Epithelial cell of prostate (primary cell): Measurements from ENCODE around the gene KNSTRN.
A peak's percentile ranks its signal among the peaks of the same experiment; 100 is the strongest.

Experiments
- DNase-seq: peaks from one replicate; pipeline ENCODE4 v3.0.0-alpha.2; 2011; ENCODE audit warnings: low read depth, low spot score
- H3K27ac ChIP-seq: fragments of 450-650 bp; 2 replicates; pipeline ENCODE4 v1.5.1; 2017; ENCODE audit warnings: mild to moderate bottlenecking

KNSTRN gene, protein sequence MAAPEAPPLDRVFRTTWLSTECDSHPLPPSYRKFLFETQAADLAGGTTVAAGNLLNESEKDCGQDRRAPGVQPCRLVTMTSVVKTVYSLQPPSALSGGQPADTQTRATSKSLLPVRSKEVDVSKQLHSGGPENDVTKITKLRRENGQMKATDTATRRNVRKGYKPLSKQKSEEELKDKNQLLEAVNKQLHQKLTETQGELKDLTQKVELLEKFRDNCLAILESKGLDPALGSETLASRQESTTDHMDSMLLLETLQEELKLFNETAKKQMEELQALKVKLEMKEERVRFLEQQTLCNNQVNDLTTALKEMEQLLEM

DNA sequence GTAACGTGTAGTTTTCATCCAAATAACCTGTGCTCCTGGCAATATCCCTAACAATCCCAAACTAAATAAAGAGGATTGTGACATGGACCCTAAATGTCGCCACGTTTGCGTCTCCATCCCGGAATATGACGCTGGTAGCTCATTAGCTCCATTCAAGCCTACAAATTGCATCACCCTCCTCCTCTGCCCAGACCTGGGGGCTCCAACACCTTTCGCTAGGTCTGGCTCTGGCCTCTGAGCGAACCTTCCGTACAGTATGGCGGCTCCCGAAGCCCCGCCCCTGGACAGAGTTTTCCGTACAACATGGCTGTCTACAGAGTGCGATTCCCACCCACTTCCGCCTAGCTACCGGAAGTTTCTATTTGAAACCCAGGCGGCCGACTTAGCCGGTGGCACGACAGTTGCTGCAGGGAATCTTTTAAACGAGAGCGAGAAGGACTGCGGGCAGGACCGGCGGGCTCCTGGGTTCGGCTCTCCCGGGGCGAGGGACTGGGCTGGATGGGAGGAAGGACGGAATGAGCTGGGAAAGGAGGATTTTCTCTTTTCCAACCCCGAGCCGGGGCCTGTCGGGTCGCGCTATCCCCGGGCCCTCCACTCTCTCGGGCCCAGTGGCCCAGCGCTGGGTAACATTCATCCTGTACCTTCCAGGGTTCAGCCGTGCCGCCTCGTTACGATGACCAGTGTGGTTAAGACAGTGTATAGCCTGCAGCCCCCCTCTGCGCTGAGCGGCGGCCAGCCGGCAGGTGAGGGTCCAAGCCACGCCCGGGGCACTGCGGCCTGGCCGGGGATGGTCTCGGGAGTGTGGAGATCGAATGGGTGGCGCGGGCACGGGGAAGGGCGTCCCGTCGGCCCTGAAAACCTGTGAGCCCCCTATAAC, at the start of gene KNSTRN:
TSS of gene KNSTRN (plus strand) at position 142 of the 877 bp plus-strand sequence. CDS start at position 257, 115 bp downstream.
- H3K27ac ChIP-seq, result peak within 1 kb of the TSS; percentile 39
- peak; percentile 68 for DNase-seq

DNA sequence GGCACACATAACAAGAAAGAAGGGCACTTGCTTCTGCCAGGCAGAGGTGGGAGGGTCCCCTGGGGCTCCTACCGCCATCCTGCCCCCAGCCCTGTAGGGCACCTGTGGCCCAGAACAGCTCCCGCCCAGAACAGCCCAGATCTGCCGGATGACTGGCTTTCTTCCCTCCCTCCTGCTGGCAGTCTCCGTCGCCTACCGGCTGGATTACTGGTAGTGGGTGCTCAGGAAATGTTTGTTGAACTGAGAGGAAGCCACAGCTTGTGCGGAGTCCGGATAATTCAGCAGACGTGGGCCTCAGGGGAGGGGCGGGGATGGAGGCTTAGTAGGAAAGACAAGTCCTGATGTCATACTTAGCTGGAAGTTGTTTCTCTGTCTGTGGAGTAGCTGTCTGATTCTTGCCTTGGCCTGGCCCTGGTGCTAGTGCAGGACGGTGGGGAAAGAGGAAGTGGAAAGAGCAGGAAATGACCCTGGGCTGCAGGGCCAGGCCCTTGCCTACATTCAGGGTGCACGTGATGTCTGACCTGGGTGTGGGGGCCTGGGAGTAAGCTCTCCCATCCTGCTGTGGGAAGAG, 48.5 kb upstream of the KNSTRN start:
- H3K27ac ChIP-seq, result peak overlapping the region; percentile 52

GRCh38 chr15:40334541-40334940, 48.0 kb upstream of the KNSTRN start:
- H3K27ac ChIP-seq, result peak overlapping the region; percentile 52

More for the DNA sequence above, 48.5 kb upstream of the KNSTRN start:
- no peak for DNase-seq

DNA sequence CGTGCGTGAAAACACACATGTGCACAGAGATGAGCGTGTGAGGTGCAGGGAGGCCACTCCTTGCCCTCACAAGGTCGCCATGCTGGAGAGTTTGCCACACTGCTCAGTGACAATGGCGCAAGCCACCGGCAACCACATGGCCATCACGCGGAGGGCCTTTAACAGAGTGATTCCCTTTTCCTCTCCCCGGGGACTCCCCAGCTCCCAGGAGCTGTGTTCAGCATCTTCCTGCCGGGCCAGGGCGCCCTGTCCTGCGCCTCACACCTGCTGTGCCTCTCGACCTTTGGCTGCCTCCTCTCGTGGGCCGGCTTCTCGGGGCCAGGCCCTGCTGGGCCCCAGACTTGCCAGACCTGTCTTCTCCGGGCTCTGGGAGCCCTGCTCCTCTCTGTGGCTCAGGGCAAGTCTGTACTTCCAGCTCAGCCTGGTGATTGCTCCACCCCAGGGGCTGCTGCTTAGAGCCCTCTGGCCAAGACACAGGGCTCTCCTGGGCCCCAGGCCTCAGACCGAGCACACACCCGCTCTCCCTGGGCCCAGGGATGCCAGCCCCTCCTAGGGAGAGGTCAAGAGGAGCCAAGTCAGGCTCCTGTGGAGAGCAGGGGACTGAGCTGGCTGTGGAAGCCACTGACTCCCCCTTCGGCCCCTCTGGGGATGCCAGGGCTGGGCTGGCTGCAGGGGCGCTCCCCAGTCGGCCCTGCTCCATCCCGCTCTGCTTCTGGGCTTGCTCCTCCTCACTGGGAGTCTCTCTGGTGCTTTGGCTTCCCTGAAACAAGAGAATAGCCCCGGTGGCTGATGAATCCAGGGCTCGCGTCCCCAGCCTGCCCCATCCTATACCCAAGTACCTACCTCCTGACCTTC, 47.4 kb upstream of the KNSTRN start:
- H3K27ac ChIP-seq, result peak overlapping the region; percentile 52
- no peak for DNase-seq

More at GRCh38 chr15:40334541-40334940, 48.0 kb upstream of the KNSTRN start:
- no peak for DNase-seq

DNA sequence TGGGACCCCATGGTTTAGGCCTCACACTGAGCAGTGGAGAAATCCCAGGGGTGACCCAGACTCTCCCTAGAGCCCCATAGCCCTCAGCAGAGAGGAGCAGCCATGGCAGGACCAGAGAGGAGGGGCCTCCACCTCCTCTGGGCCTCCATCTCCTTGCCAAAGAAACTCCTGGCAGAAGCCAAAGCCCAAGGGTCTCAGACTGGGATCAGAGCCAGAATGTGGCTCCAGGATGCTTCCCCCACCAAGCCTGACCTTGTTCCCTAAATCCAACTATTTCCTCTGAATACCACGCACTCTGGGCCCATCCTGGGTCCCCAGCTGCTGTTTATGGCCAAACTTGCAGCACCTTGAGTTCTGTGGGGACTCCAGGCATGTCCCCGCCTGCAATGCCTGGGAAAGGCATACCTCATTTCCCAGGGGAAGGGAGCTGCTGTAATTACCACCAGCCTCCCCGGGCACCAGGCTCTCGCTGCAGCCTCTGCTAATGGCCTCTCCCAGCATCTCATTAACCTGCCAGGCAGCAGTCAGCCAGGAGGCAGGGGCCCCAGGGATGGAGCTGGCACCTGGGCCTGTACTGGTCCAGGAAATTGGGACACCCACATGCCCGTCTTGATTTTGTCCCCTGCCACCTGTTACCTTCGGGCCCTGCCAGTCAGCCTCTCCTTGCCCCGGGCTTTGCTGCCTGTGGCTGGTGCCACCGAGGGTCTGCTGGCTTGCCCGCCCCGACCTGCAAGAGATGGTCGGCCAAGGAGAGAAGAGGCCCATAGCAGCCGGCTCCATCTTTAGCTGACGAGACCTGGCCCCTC, 46.4 kb upstream of the KNSTRN start:
- H3K27ac ChIP-seq, result peak overlapping the region; percentile 52

GRCh38 chr15:40336744-40337122, 45.8 kb upstream of the KNSTRN start:
- H3K27ac ChIP-seq, result peak overlapping the region; percentile 52

More for the DNA sequence above, 46.4 kb upstream of the KNSTRN start:
- DNase-seq, result no peak

GRCh38 chr15:40337597-40337996, 44.9 kb upstream of the KNSTRN start:
- DNase-seq, result no peak
- peak overlapping the region; percentile 94 for H3K27ac ChIP-seq

More at GRCh38 chr15:40336744-40337122, 45.8 kb upstream of the KNSTRN start:
- no peak for DNase-seq

DNA sequence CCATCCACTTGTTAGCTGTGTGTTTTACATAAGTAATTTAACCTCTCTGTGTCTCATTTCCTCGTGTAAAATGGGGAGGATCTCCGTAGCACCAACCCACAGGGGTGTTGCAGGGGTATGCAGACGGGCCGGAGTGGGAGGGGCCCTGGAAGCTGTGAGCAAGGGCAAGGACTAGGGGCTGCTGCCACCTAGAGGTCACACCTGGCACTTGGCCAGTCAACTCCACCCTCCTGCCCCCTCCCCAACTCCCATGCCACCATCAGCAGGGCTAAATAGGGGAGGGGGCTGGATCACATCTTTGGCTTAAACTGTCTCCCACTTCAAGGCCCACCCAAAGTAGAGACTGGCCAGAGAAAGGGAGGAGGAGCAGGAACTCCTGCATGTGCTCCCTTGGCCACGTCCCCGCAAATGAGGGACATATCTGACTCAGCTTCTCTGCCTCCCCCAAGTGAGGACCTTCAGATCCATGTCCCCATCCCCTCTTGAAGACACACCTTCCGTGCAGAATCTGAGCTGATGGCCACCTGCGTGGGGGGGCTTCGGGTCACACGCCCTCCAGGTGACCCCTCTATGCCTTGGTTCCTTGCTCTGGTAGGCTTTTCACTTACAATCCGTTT, 44.4 kb upstream of the KNSTRN start:
- H3K27ac ChIP-seq, result peak overlapping the region; percentile 94
- DNase-seq, result no peak

- peak overlapping the region; percentile 94 for H3K27ac ChIP-seq
- DNase-seq, result peak; percentile 52
Observed at GRCh38 chr15:40338921-40339620, 43.5 kb upstream of the KNSTRN start.

DNA sequence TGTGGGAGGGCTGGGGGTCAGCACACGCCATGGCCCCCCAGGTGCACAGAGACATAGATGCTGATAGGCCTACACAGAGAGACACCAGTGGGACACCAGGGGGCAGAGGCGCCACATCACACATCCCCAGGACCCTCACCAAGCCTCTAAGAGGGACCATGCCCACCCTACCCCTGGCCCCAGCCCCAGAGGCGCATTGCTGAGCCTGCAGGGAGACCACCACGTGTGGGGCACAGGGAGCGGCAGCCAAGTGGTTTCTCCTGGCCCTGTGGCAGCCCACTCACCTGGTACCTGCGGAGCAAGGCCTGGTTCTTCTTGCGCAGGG, 42.9 kb upstream of the KNSTRN start:
- DNase-seq, result no peak
- H3K27ac ChIP-seq, result peak overlapping the region; percentile 94

DNA sequence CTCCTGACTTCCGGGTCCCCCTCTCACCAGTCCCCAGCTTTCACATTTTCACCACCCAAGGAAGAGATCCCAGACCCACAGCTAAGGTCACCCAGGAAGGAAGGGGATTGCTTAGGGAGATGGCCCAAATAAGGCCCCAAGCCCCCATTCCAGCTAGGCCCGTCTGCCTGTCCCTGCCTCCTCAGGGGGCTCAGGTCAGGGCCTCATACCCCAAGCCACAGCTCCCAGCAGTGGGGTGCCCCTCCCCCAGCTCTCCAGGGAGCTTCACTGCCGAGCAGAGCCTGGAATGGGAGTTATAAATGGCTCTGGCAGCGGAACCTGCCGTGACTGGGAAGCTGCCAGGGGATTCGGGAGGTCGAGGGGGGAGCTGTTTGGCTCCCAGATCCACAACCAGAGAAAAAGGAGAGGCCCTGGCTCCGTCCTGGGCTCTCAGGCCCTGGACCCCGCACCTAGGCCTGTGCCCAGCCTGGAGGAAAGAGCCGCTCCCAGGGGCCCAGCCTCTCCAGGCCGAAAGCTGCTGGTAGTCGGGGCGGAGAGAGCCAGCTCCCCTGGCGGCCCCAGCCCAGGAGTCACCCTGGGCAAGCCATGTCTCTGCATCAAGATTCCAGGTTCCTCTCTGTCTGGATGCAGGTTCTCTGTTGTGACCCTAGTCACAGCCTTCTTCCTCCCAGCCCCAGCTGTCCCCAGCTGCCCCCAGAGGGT, 42.3 kb upstream of the KNSTRN start:
- no peak for DNase-seq
- peak overlapping the region; percentile 94 for H3K27ac ChIP-seq

DNA sequence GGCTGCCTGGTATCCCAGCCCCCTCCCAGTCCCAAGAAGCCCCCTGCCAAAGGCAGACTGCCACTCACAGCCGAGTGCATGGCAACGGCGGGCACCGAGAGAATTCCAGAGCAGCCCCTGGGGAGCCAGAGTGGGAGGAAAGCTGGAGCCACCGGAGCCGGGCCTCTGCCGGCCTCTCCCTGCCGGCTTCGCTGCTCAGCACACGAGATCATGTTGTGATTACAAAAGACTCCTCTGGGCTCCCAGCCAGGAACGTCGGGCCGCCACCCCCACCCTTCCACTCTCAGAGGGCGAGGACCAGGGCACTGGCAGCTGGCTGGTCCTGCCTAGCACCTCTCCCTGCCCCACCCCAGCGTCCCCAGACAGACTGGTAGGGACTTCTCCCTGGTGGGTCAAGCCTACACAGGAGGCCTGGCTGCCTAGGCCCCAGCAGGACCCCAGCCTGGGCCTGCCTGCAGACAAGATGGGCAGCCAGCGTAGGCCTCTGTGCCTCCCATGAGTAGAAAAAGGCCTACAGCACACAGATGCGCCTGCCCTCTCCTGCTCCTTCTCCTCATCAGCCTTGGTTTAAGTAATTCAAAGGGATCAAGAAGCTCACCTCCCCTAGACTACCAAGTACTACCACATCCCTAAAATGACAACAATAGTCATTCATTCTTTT, 41.7 kb upstream of the KNSTRN start, which contains the start of gene CCDC9B:
TSS of gene CCDC9B (minus strand) at position 200 of the 661 bp plus-strand sequence. CDS start at position 80, 120 bp downstream.
- H3K27ac ChIP-seq, result peak within 1 kb of the TSS; percentile 94
- no peak for DNase-seq

DNA sequence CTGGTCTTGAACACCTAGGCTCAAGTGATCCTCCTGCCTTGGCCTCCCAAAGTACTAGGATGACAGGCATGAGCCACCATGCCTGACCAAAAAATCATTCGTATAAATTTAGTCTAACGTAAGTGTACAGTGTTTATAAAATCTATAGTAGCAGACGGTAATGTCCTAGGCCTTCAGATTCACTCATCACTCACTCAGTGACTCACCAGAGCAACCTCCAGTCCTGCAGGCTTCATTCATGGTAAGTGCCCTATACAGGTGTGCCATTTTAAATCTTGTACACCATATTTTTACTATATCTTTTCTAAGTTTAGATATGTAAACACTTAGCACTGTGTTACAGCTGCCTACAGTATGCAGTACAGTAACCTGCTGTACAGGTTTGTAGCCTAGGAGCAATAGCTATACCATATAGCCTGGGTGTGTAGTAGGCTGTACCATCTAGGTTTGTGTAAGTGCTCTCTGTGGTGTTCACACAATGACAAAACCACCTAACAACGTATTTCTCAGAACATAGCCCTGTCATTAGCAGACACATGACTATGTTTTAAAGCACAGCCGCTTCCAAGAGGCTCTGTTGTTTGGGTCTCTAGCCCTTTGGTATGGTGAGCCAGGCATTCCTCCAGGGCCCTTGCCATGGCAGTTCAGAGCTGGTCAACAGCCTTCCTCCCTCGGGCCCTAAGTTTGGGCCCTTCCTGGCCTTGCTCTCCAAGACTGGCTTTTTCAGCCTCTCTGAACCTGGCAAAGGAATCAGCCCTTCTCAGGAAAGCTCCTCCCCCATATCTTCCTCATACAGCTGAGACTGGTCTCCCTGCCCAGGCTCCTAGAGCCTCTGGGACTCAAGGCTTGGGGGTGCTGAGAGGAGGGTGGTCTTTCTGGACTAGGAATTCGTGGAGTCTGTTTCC, 39.9 kb upstream of the KNSTRN start:
- H3K27ac ChIP-seq, result peak overlapping the region; percentile 94
- peak; percentile 62 for DNase-seq

DNA sequence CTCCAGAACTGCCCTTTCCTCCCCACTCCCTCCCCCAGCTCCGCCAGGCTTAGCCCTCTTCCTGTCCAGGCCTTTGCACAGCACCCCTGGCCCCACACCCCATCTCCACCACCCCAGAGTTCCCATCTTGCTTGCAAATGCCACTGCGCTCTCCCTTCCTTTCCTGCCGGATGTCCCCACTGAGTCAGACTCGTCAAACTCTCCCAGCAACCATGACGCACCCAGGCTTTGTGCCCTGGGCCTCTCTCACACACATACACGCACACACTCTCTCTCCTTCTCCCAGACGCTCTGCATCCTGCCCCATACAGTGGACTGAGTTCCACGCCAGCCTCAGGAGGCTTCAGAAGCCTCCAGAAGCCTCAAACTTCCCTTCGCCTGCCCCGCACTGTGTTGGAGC, 39.0 kb upstream of the KNSTRN start:
- H3K27ac ChIP-seq, result peak overlapping the region; percentile 94
- peak; percentile 68 for DNase-seq

DNA sequence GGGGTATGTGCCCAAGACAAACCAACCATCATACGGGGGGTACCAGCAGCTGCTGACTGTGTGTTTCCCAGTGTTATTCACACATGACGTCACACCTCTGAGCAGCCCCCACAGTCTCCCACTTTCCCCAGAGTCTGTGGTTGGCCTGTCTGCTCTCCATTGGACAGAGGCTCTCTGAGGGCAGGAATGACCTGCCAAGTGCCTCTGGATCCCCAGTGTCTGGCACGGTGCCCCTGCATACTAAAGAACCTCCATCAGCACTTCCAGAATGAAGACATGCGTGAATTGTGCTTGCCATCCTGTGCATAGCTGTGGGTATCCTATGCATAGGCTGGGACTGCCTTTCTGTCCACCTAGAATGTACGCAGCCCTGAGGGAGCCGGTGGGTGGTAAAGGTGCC, 38.3 kb upstream of the KNSTRN start:
- peak overlapping the region; percentile 94 for H3K27ac ChIP-seq
- no peak for DNase-seq

- DNase-seq, result no peak
- no peak overlapping the region for H3K27ac ChIP-seq
Observed at GRCh38 chr15:40344631-40345120, 37.8 kb upstream of the KNSTRN start.
